Heart left ventricle (tissue), 16 donors: ENCODE data around the gene EIPR1. TPM values are rescaled to one million over a fixed set of nuclear protein-coding genes. Genes with fewer than 3 reads are reported as not detected.
A peak's percentile ranks its signal among the peaks of the same experiment; 100 is the strongest.

Experiments
- ATAC-seq, 4 donors: fragments of 200-7000 bp; cut with Tn5 transposase; one replicate each; pipeline ENCODE4 v1.9.1; 2020 to 2022; ENCODE audit warnings: moderate library complexity in 4 of 4, mild to moderate bottlenecking in 3 of 4, moderate number of reproducible peaks in 1 of 4
- DNase-seq, 5 donors: peaks; one replicate each; pipeline ENCODE4 v3.0.0-alpha.2; 2020
- H3K27ac ChIP-seq, 12 donors: fragments of 200-600 bp; sonication (generic) in 4 of 12; one replicate each; pipeline versions ENCODE4 v1.5.0 to v1.8.0; 2016 to 2022; ENCODE audit warnings: mild to moderate bottlenecking in 2 of 12
- H3K27me3 ChIP-seq, 9 donors: fragments of 200-600 bp; sonication (generic) in 2 of 9; one replicate each; pipeline versions ENCODE4 v1.5.1 to v1.8.0; 2016 to 2022; ENCODE audit warnings: mild to moderate bottlenecking in 3 of 9
- H3K36me3 ChIP-seq, 9 donors: fragments of 200-600 bp; sonication (generic) in 2 of 9; one replicate each; pipeline versions ENCODE4 v1.5.0 to v1.8.0; 2018 to 2022; ENCODE audit warnings: mild to moderate bottlenecking in 2 of 9
- H3K4me1 ChIP-seq, 12 donors: fragments of 200-600 bp; sonication (generic) in 4 of 12; one replicate each; pipeline versions ENCODE4 v1.5.0 to v1.8.0; 2016 to 2022; ENCODE audit warnings: mild to moderate bottlenecking in 3 of 12
- H3K4me3 ChIP-seq, 12 donors: fragments of 200-600 bp; sonication (generic) in 4 of 12; one replicate each; pipeline versions ENCODE4 v1.5.0 to v1.8.0; 2017 to 2022; ENCODE audit warnings: mild to moderate bottlenecking in 9 of 12, moderate library complexity in 4 of 12
- H3K9me3 ChIP-seq, 12 donors: fragments of 200-600 bp; sonication (generic) in 4 of 12; one replicate each; pipeline versions ENCODE4 v1.5.0 to v1.8.0; 2016 to 2022; ENCODE audit warnings: mild to moderate bottlenecking in 1 of 12
- CTCF ChIP-seq, 12 donors: fragments of 200-600 bp; sonication (generic) in 4 of 12; IDR thresholded peaks; one replicate each; pipeline versions ENCODE4 v1.5.0 to v1.8.0; 2018 to 2022; ENCODE audit warnings: antibody characterized with exemption in 12 of 12, mild to moderate bottlenecking in 5 of 12
- POLR2A ChIP-seq, 2 donors: fragments of 450-650 bp; IDR thresholded peaks; one replicate each; pipeline ENCODE4 v1.6.1; 2017; ENCODE audit warnings: antibody characterized with exemption in 2 of 2, mild to moderate bottlenecking in 2 of 2, moderate library complexity in 2 of 2
- WGBS, 4 donors: extraction: QIAGEN DNeasy Blood & Tissue Kit in 2 of 4; methylation state at CpG; one replicate each; pipeline versions ENCODE4 v1.1.5 to v1.1.7; 2013 to 2018; 5-methylcytosine and 5-hydroxymethylcytosine counted together
- intact Hi-C, 10 donors: fragments of 100-400 bp; cut with DNase I; formaldehyde crosslinking; loops; one replicate each; pipeline versions ENCODE4 v1.11.1 to v1.14.2; 2022
- polyA plus RNA-seq, 2 donors: library from polyadenylated mRNA; stranded (reverse); fragments of 200-250 nt; gene quantifications; one replicate each; pipeline ENCODE4 v1.2.3, GENCODE V29; 2013
- total RNA-seq, 9 donors: library from RNA; depleted of rRNA in 2 of 9; stranded (reverse); fragments of >200 nt in 2 of 9; fragmentation: NEBNext Ultra II Directional in 3 of 9; extraction: Animal tissue kit (Norgen Biotek cat#: 25700) in 3 of 9; gene quantifications; one replicate each; pipeline versions ENCODE4 v1.1.0 to v1.2.4, GENCODE V29; 2016 to 2023
- donor health status: ischemic (EF 13 %, LVEDD 7.1; RV severe dilation, severe dysfunction).
- donor health status: healthy with polysubstance abuse.
- donor health status: DM: no; HTN: yes; CAD: no.
- donor health status: DM: no; HTN: no; CAD: no.
- donor health status: ischemic (EF 25% LVEDD 6.9; RV normal size, moderate dysfunction).
- donor health status: ischemic (EF 25% LVEDD 5.7; RV mildly dilated, moderate dysfunction).
- donor health status: healthy.
- donor health status: DM: yes; HTN: yes; CAD: no.
- donor health status: ischemic (EF 35%, LVEDD 5.7; RV mildly dilated, moderate dysfunction).
- donor health status: nonischemic (EF 11% LVEDD 7.7; RV severe dilation, severe dysfunction).
- donor health status: DM: yes; HTN: yes; CAD: no.
- donor health status: PGD.
- donor health status: ischemic (EF 29% LVEDD 5.4; RV normal size, mild dysfunction).
- donor health status: nonischemic (EF 23%, LVEDD 6.1; RV moderate dilation, normal function).

Gene EIPR1
- total and polyA plus RNA-seq, 11 donors, result 7.9 to 26.1 (median 13.3) TPM

- H3K27me3 ChIP-seq, result no peaks in the 10 kb centered on the region
- TF ChIP-seq CTCF (IDR thresholded peaks at IDR 0.05) (no peak), POLR2A (IDR thresholded peaks at IDR 0.05) (no peak)
- H3K27ac ChIP-seq, result peak overlapping the region in 7 of 12 donors; percentile 17 to 61 (median 44)
- H3K9me3 ChIP-seq, result no peaks in the 10 kb centered on the region
- H3K4me3 ChIP-seq, result no peak overlapping the region
- 81 to 86% (median 83%) methylated on average over 11 of the region's 11 CpGs for WGBS, 4 donors
- peaks cover 3 to 47% (median 23%) of the 10 kb centered on the region in 12 donors for H3K4me1 ChIP-seq
- intact Hi-C loops, result no loop called here
- peaks cover 0 to 52% (median 21%) of the 10 kb centered on the region in 9 donors for H3K36me3 ChIP-seq
- DNase-seq (no peak), ATAC-seq (no peak)
Observed at GRCh38 chr2:3404349-3404894, 26.8 kb upstream of the EIPR1 start.

DNA sequence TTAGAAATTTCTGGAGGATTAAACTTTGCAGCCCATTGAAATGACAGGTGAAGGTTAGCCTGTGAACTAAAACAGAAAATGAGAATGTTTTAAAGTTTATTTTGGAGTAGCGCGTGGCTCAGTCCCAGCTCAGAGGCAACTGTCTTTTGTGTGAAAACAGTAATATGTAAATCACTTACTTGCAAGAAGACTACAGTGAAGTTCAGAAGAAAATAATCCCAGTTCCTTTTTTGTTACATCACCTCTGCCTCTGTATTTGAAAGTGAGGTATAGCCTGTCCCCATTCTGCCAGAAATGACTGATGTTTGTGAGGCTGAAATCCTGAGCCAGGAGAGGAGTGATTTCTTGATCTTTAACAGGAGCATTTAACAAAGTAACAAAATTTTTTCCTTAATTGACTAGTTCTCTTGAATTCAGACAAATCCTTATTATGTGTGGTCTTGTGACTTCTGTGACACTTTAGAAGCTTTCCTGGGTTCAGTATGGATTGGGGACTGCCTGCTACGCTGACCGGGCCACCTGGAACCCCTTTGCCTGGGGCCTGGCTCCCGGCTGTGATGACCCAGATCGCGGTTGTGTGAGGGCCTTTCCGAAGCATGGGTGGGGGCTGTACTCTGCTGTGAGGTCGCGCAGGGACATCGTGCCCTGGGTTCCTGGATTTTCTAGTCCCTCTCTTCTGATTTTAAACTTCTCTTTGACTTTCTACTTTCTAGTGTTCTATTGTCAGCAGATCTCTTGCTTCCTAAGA, 26.1 kb upstream of the EIPR1 start:
- TF ChIP-seq POLR2A (IDR thresholded peaks at IDR 0.05) (no peak), CTCF (IDR thresholded peaks at IDR 0.05) (no peak)
- intact Hi-C loops, result no loop called here
- H3K27ac ChIP-seq, result peak overlapping the region in 1 of 12 donors; percentile 44

DNA sequence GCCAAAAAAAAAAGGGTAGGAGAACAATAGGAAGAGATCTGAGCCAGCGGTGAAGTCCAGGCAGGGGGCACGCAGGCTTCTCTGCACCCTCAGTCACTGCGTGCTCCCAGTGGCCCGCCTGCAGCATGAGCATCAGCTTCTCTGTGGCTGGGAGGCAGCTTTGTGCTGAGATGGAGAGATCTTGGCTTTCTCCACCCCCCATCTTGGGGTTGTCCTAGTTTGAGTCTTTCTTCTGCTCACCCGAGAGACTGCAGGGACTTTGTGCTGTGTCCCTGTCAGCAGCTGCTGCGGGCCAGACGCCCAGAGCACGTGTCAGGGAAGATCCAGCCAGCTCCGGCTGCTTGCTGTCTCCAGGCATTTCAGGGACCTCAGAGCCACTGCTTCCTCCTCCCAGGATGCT, 22.2 kb upstream of the EIPR1 start:
- peaks cover 0 to 30% (median 18%) of the 10 kb centered on the region in 12 donors for H3K9me3 ChIP-seq
- ATAC-seq, result peak; percentile 89 to 98 (median 92)
- no peaks in the 10 kb centered on the region for H3K27me3 ChIP-seq
- TF ChIP-seq POLR2A (IDR thresholded peaks at IDR 0.05), result no peak
- TF ChIP-seq CTCF (IDR thresholded peaks at IDR 0.05), result no peak
- peak overlapping the region in 2 of 12 donors; percentile 8 to 27 for H3K4me3 ChIP-seq
- peaks cover 0 to 60% (median 24%) of the 10 kb centered on the region in 9 donors for H3K36me3 ChIP-seq
- intact Hi-C loops, result no loop called here
- H3K4me1 ChIP-seq, result peaks cover 3 to 31% (median 18%) of the 10 kb centered on the region in 12 donors
- WGBS, 4 donors, result 12 to 33% (median 17%) methylated on average over 9 of the region's 9 CpGs
- peak; percentile 70 to 85 (median 73) for DNase-seq
- H3K27ac ChIP-seq, result peak overlapping the region in 7 of 12 donors; percentile 21 to 62 (median 33)

More for the DNA sequence above, 26.1 kb upstream of the EIPR1 start:
- no peak for ATAC-seq
- WGBS, 4 donors, result 89 to 98% (median 93%) methylated on average over 11 of the region's 11 CpGs
- Histone ChIP-seq H3K36me3 (peaks cover 0 to 54% (median 21%) of the 10 kb centered on the region in 9 donors), H3K4me1 (peaks cover 3 to 54% (median 26%) of the 10 kb centered on the region in 12 donors), H3K4me3 (no peak overlapping the region), H3K9me3 (no peaks in the 10 kb centered on the region), H3K27me3 (no peaks in the 10 kb centered on the region)
- DNase-seq, result no peak

DNA sequence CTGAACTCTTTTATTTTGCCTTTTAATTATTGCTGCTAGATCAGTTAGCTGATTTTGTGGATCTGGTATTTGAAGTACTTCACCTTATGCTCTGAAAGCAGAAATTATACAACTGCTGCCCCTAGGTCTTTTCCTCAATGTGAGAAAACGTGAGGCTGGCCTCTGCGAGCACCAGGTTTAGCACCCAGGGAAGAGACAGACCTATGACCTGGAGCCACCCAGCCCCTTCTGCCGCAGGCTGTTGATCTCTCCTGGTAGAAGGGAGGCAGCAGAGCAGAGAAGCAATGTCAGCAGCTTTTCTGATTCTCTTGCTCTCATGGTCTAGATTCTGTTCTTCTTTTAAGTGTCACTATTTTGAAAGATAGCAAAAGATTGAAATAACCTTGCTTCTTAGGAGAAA, 21.8 kb upstream of the EIPR1 start:
- TF ChIP-seq CTCF (IDR thresholded peaks at IDR 0.05), result no peak
- TF ChIP-seq POLR2A (IDR thresholded peaks at IDR 0.05), result no peak
- peaks cover 0 to 32% (median 18%) of the 10 kb centered on the region in 12 donors for H3K9me3 ChIP-seq
- no peak for ATAC-seq
- no peaks in the 10 kb centered on the region for H3K27me3 ChIP-seq
- H3K4me1 ChIP-seq, result peaks cover 3 to 27% (median 18%) of the 10 kb centered on the region in 12 donors
- peak overlapping the region in 6 of 12 donors; percentile 18 to 58 (median 28) for H3K27ac ChIP-seq
- H3K4me3 ChIP-seq, result peak overlapping the region in 1 of 12 donors; percentile 8
- H3K36me3 ChIP-seq, result peaks cover 0 to 65% (median 25%) of the 10 kb centered on the region in 9 donors
- WGBS, 4 donors, result 49 to 65% (median 56%) methylated on average over 3 of the region's 3 CpGs
- no peak for DNase-seq
- intact Hi-C loops, result no loop called here
